GM23248 (cell line): Measurements from ENCODE around the gene CHKB. TPM values are rescaled to one million over a fixed set of nuclear protein-coding genes. Genes with fewer than 3 reads are reported as not detected.
A peak's percentile ranks its signal among the peaks of the same experiment; 100 is the strongest.

Experiments
- DNase-seq: peaks from one replicate; pipeline ENCODE4 v3.0.0-alpha.2; 2015
- H2AFZ ChIP-seq: fragments of 200-600 bp; sonication (generic); 2 replicates; pipeline ENCODE4 v1.6.1; 2016; ENCODE audit warnings: antibody characterized with exemption
- H3F3A ChIP-seq: fragments of 200-600 bp; sonication (generic); 2 replicates; pipeline ENCODE4 v1.6.1; 2016; ENCODE audit warnings: mild to moderate bottlenecking, antibody characterized with exemption, mixed run types; ENCODE audit not compliant: insufficient read depth
- H3K27ac ChIP-seq: fragments of 200-600 bp; sonication (generic); 2 replicates; pipeline ENCODE4 v1.5.1; 2016; ENCODE audit warnings: mild to moderate bottlenecking
- H3K27me3 ChIP-seq: fragments of 200-600 bp; sonication (generic); replicated peaks from 2 replicates; pipeline ENCODE4 v1.6.1; 2016; ENCODE audit warnings: mild to moderate bottlenecking; ENCODE audit not compliant: insufficient read depth
- H3K36me3 ChIP-seq: fragments of 200-600 bp; sonication (generic); 2 replicates; pipeline ENCODE4 v1.6.1; 2016; ENCODE audit warnings: low read depth, mild to moderate bottlenecking
- H3K4me1 ChIP-seq: fragments of 200-600 bp; sonication (generic); 2 replicates; pipeline ENCODE4 v1.6.1; 2016; ENCODE audit warnings: mild to moderate bottlenecking; ENCODE audit not compliant: insufficient read depth
- H3K4me2 ChIP-seq: fragments of 200-600 bp; sonication (generic); one replicate; pipeline ENCODE4 v1.6.1; 2016; ENCODE audit warnings: mild to moderate bottlenecking; ENCODE audit not compliant: unreplicated experiment
- H3K4me3 ChIP-seq: fragments of 200-600 bp; sonication (generic); 2 replicates; pipeline ENCODE4 v1.5.1; 2016; ENCODE audit warnings: mild to moderate bottlenecking
- H3K79me2 ChIP-seq: fragments of 200-600 bp; sonication (generic); 2 replicates; pipeline ENCODE4 v1.6.1; 2016; ENCODE audit warnings: mild to moderate bottlenecking; ENCODE audit not compliant: insufficient read depth
- H3K9ac ChIP-seq: fragments of 200-600 bp; sonication (generic); 2 replicates; pipeline ENCODE4 v1.6.1; 2016; ENCODE audit warnings: mild to moderate bottlenecking
- H3K9me2 ChIP-seq: fragments of 200-600 bp; sonication (generic); 2 replicates; pipeline ENCODE4 v1.6.1; 2016; ENCODE audit warnings: mixed run types, mild to moderate bottlenecking, moderate library complexity; ENCODE audit not compliant: insufficient read depth
- H3K9me3 ChIP-seq: fragments of 200-600 bp; sonication (generic); one replicate; pipeline ENCODE4 v1.6.1; 2017; ENCODE audit warnings: low read depth
- H4K20me1 ChIP-seq: fragments of 200-600 bp; sonication (generic); 2 replicates; pipeline ENCODE4 v1.6.0; 2016; ENCODE audit not compliant: insufficient read depth
- EZH2 ChIP-seq: fragments of 200-600 bp; sonication (generic); IDR thresholded peaks from 2 replicates; pipeline ENCODE4 v1.6.1; 2018; ENCODE audit warnings: antibody characterized with exemption, mild to moderate bottlenecking; ENCODE audit not compliant: insufficient read depth, poor library complexity, severe bottlenecking
- EZH2phosphoT487 ChIP-seq: fragments of 200-600 bp; sonication (generic); IDR thresholded peaks from 2 replicates; pipeline ENCODE4 v1.6.1; 2018; ENCODE audit warnings: antibody characterized with exemption, moderate library complexity, mild to moderate bottlenecking, low read depth; ENCODE audit not compliant: insufficient read depth
- WGBS, 2 experiments: methylation state at CpG; one replicate each; pipeline ENCODE4 v1.1.6; 2015 to 2017; ENCODE audit warnings: low lambda C conversion rate in 2 of 2, low coverage in 1 of 2; ENCODE audit errors: missing lambda C conversion rate in 2 of 2; 5-methylcytosine and 5-hydroxymethylcytosine counted together
- in situ Hi-C: fragments of 300-500 bp; cut with MboI; formaldehyde crosslinking; loops from 2 replicates; pipeline ENCODE4 v1.15.0; 2020
- polyA plus RNA-seq: library from polyadenylated mRNA; unstranded; fragments of >200 nt; fragmentation: Nextera tagmentation; extraction: Ambion mirVana; gene quantifications from 2 replicates; pipeline ENCODE4 v1.2.1, GENCODE V29; 2016
- total RNA-seq: library from RNA; depleted of rRNA; stranded (reverse); fragments of >200 nt; shearing (Covaris generic); gene quantifications from 2 replicates; pipeline ENCODE4 v1.2.3, GENCODE V29; 2014

CHKB gene
- total and polyA plus RNA-seq, 2 experiments from 2014 or later = 41.3 to 41.7 TPM

- DNase-seq = no peak
- Histone ChIP-seq H3K79me2 (peaks cover 10% of the 10 kb centered on the region), H3K9ac (peak overlapping the region; percentile 96; the same call in 1 of the 2 replicates), H3K9me2 (no peaks in the 10 kb centered on the region), H3K9me3 (no peaks in the 10 kb centered on the region), H3K4me3 (no peak overlapping the region), H3K36me3 (no peaks in the 10 kb centered on the region), H3K4me1 (peaks cover 9% of the 10 kb centered on the region; the same call in 1 of the 2 replicates), H3K4me2 (no peak overlapping the region), H4K20me1 (no peaks in the 10 kb centered on the region), H3K27me3 (no peaks in the 10 kb centered on the region), H2AFZ (no peak overlapping the region), H3K27ac (no peak overlapping the region), H3F3A (no peaks in the 10 kb centered on the region)
- WGBS, 2 experiments = 94 to 96% methylated on average over 23 of the region's 23 CpGs
- in situ Hi-C loops = no loop called here
- TF ChIP-seq EZH2phosphoT487 = no peak
- TF ChIP-seq EZH2 = no peak
Measured at GRCh38 chr22:50584106-50585096, 1.8 kb upstream of the CHKB start.

GRCh38 chr22:50583294-50583861 is 729 bp upstream of the CHKB start:
- H3K9me2 ChIP-seq = no peaks in the 10 kb centered on the region
- peak overlapping the region; percentile 73 for H2AFZ ChIP-seq
- peak; percentile 27 for DNase-seq
- H3K27me3 ChIP-seq = no peaks in the 10 kb centered on the region
- H3K4me2 ChIP-seq = peak overlapping the region; percentile 84
- no peaks in the 10 kb centered on the region for H3K36me3 ChIP-seq
- no peaks in the 10 kb centered on the region for H4K20me1 ChIP-seq
- peak overlapping the region; percentile 96 for H3K9ac ChIP-seq
- no peaks in the 10 kb centered on the region for H3K9me3 ChIP-seq
- in situ Hi-C loops = no loop called here
- H3K79me2 ChIP-seq = peaks cover 10% of the 10 kb centered on the region
- H3K4me3 ChIP-seq = peak overlapping the region; percentile 85
- no peaks in the 10 kb centered on the region for H3F3A ChIP-seq
- WGBS, 2 experiments = 5% methylated on average over 30 to 37 of the region's 37 CpGs
- no peak for TF ChIP-seq EZH2
- peaks cover 18% of the 10 kb centered on the region for H3K4me1 ChIP-seq
- peak overlapping the region; percentile 16; the same call in 1 of the 2 replicates for H3K27ac ChIP-seq

- DNase-seq = peak; percentile 55
- Histone ChIP-seq H2AFZ (peak overlapping the region; percentile 85), H3K4me3 (peak overlapping the region; percentile 85), H3K27ac (peak overlapping the region; percentile 86), H3K36me3 (no peaks in the 10 kb centered on the region), H3K9me2 (no peaks in the 10 kb centered on the region), H3K9ac (peak overlapping the region; percentile 96), H3K9me3 (no peaks in the 10 kb centered on the region), H3F3A (no peaks in the 10 kb centered on the region), H3K4me2 (peak overlapping the region; percentile 74), H3K4me1 (peaks cover 22% of the 10 kb centered on the region), H3K27me3 (no peaks in the 10 kb centered on the region), H4K20me1 (no peaks in the 10 kb centered on the region), H3K79me2 (peaks cover 10% of the 10 kb centered on the region)
- 11 to 13% methylated on average over 24 to 31 of the region's 39 CpGs for WGBS, 2 experiments
- TF ChIP-seq EZH2 (no peak), EZH2phosphoT487 (no peak)
- in situ Hi-C loops = no loop called here
Measured at GRCh38 chr22:50581950-50582492, 628 bp downstream of the CHKB start.
